Activated CD4-positive, alpha-beta T cell treated with anti-CD3 and anti-CD28 coated beads, Interleukin-2, amount 50 U/mL, for 1 hour (primary cell): ENCODE results near the gene SLC9B2.
"Not testable (repeated sequence)": the region's sequence is repeated elsewhere in the genome, so short reads cannot be mapped to it uniquely, and the experiment has no call there.

ENCODE experiments used
- DNase-seq: peaks from one replicate; pipeline ENCODE4 v3.0.0-alpha.2; 2020

The SLC9B2 gene

DNA sequence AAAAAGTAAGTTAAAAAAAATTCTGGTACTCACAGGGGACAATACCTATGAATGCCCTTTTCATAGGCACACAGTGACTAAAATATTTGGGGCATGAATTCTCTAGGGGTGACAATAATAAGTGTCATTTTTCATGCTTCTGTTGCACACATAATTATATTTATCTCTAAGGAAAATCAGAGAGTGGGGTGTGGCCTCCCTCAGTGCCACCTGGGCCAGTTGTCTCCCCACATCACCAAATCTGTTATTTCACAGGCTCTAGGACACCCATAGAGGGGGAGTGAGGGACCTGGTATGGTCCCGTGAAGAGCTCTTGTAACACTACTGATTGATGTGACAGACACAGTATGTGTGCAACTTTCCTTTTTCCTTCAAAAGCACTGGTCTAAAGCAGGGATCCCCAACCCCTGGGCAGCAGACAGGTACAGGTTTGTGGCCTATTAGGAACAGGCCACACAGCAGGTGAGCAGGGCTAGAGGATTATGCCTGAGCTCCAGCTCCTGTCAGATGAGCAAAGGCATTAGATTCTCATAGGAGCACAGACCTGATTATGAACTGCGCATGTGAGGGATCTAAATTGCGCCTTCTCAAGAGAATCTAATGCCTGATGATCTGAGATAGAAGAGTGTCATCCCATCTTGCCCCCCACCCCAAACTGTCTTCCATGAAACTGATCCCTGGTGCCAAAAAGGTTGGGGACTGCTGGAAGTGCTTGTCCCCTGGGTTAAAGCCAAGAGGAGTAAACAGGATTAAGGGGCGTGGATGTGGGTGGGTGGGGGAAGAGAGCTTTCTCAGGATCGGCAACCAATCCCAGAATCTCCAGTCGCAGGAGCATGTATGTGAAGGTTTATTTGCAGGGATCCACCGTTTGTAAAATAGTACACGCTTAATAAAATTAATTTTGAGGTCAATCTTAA, 57.9 kb downstream of the SLC9B2 start:
- DNase-seq = no peak

DNA sequence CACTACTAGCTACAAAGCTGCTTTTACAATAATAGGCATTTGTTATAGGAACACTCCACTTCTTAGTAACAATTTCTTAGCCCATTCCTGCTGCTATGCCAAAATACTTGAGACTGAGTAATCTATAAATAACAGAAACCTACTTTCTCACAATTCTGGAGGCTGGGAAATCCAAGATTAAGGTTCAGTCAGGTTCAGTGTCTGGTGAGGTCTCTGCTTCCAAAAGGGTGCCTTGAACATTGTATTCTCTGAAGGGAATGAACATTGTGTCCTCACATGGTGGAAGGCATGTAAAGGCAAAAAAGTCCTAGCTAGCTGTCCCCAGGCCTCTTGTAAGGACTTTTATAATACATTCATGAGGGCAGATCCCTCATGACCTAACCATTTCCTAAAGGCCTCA, 64.0 kb downstream of the SLC9B2 start:
- DNase-seq = no peak

DNA sequence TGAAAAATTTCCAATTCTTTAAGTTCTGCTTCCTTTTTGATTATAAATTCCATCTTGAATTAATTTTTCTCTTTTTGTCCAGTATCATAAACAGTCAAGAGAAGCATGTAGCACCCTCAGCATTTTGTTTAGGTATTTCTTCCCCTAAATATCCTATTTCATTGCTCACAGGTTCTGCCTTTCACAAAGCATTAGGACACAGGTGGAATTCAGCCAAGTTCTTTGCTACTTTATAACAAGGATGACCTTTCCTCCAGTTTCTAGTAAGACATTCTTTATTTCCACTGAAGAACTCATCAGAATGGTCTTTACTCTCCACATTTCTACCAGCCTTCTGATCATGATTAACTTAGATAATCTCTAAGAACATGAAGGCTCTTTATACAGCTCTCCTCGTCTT, 64.5 kb downstream of the SLC9B2 start:
- DNase-seq = no peak

DNA sequence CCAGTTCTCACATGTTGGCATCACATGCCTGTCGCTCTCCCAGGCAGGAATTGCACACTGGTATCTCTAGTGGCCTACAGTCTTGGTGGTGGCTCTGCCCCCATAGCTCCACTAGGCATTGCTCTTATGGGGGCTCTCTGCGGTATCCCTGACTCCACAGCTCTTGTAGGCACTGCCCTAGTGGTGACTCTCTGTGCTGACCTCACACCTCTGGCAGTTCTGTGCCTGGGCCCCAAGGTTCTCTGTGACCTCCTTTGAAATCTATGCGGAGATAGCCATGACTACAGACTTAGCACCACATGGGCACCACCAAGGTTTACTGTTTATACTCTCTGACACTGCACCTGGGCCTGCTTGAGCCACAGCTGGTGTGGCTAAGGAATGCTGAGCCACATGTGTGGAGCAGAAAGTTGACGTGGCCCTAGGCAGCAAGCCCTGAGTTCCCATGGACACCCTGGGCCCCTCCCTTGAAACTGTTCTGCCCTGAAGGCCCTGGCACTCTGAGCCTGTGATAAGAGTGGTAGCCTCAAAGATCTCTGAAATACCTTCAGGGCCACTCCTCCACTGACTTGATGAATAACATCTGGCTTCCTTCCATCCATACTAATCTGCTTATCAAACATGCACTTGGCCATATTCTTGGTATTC, 65.1 kb downstream of the SLC9B2 start:
- DNase-seq = no peak

DNA sequence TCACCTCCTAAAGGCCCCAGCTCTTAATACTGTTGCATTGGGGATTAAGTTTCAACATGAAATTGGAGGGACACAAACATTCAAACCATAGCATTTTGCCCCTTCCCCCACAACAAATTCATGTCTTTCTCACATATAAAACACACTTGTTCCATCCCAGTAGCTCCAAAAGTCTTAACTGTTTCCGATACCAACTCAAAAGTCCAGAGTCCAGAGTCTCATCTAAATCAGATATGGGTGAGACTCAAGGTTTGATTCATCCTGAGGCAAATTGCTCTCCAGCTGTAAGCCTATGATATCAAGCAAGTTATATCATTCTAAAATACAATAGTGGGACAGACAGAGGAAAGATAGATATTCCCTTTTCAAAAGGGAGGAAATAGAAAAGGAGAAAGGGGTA, 65.8 kb downstream of the SLC9B2 start:
- DNase-seq = no peak

DNA sequence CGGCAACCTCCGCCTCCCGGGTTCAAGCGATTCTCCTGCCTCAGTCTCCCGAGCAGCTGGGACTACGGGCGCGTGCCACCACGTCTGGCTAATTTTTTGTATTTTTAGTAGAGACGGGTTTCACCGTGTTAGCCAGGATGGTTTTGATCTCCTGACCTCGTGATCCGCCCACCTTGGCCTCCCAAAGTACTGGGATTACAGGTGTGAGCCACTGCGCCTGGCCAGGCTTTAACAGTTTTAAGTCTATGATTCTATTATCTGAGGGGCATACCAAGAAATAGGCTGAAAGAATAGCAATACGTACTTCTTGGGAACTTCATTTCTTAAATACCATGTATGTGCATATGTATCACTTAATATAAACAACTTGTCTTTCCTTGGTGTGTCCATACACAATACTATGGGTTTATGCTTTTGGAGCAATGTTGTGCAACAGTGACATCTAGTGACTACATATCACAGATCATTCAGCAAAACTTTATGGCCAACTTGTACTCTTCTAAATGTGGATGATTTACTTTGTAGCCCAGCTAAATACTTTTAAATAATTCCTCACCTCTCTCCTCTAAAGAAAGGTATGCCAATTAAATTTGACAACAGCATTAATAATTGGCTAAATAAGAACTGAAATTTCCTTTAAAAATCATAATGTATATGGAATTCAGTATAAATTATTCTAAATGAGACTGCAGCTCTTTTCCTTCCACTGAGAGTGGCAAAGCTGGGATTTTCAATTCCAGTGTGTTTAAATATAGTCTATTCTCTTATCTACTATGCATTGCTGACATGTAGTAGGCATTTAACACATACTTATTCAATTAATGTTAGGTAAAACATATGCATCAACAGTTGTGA, 67.5 kb downstream of the SLC9B2 start:
- DNase-seq = no peak

DNA sequence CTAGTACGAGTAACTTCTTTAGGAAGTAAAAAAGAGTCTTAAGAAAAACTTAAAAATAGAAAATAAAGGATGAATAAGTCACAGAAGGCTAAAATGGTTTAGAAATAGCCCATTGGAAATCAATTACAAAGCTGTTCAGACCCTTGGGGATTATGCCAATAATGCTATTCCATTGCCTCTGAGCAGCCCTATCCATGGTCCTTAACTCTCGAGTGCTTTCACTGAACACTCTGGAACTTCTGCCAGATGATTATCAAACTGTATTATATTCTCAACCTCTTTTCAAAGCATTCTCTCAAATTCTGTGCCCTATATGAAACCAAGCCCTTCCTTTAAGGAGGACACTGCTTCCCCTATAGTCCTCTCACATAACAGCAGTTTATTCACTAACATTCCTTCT, 74.0 kb downstream of the SLC9B2 start:
- DNase-seq = no peak

DNA sequence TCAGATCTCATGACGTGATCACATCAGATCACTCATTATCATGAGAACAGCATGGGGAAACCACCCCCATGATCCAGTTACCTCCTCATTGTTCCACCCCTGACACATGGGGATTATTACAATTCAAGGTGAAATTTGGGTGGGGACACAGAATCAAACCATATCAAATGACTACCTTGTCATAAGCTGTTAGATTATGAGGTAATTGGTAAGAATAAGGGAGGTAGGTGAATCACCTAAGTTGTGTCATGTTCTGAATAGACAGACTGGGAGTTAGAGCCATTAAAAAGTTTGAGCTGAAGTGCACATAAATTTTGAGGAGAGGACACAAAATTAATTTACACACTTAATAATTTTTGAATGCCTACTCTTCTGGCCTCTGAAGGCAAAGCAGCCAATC, 81.8 kb downstream of the SLC9B2 start:
- DNase-seq = no peak

DNA sequence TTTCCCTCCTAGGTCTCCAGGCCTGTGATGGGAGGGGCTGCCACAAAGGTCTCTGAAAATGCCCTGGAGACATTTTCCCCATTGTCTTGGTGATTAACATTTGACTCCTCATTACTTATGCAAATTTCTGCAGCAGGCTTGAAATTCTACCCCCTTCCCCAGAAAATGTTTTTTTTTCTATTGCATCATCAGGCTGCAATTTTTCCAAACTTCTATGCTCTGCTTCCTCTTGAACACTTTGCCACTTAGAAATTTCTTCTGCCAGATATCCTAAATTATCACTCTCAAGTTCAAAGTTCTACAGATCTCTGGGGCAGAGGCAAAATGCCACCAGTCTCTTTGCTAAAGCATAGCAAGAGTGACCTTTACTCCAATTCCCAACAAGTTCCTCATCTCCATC, 82.6 kb downstream of the SLC9B2 start:
- not testable (repeated sequence) for DNase-seq

DNA sequence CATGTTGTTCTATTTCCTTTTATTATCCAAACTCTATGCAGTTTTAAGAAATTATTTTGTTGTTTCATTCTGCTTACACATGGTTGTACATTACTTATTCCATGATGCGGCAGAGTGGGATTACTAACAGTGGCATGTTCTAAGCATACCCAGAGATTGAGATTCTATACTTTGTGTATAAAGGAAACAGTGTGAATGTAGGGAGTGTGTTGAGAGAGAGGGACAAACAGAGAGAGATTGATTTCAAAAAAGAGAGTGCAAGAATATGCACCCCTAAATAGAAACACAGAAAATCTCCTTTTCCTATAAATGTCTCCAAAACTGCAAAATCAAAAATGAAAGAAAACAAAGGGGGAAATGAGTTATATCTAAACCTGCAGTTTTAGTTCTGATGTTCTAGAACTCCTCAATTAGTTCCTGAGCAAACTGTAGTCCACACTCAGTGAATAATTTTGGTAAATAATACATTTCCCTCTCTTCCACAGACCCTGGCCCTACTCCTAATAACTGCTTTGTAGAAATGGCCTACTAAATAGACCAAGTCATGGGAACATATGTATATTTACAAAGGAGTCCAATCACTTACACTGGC, 88.0 kb downstream of the SLC9B2 start:
- DNase-seq = no peak

DNA sequence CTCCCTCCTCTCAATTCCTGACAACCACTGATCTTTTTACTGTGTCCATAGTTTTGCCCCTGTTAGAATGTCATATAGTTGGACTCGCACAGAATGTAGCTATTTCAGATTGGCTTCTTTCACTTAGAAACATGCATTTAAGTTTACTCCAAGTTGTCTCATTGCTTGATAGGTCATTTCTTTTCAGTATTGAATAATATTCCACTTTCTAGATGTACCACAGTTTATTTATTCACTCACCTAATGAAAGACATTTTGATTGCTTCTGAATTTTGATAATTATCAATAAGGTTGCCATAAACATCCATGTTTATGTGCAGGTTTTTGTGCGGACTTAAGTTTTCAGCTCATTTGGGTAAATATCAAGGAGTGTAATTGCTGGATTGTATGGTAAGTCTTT, 95.6 kb downstream of the SLC9B2 start:
- DNase-seq = no peak
